Lower leg skin (tissue), 4 donors: ENCODE measurements around the gene NCAPD3. TPM values are rescaled to one million over a fixed set of nuclear protein-coding genes. Genes with fewer than 3 reads are reported as not detected.

Experiments
- DNase-seq, 2 donors: peaks; one replicate each; pipeline ENCODE4 v3.0.0-alpha.2; 2019; ENCODE audit warnings: low spot score in 2 of 2
- H3K4me3 ChIP-seq: fragments of 200-600 bp; sonication (generic); 2 replicates; pipeline ENCODE4 v1.5.1; 2017; ENCODE audit warnings: mild to moderate bottlenecking, low read depth; ENCODE audit not compliant: poor library complexity, severe bottlenecking
- POLR2A ChIP-seq, 2 donors: fragments of 450-650 bp; IDR thresholded peaks; one replicate each; pipeline ENCODE4 v1.6.1; 2016 to 2017; ENCODE audit warnings: antibody characterized with exemption in 2 of 2, mild to moderate bottlenecking in 1 of 2, moderate library complexity in 1 of 2
- WGBS, 2 donors: methylation state at CpG; one replicate each; pipeline ENCODE4 v1.1.5; 2018; 5-methylcytosine and 5-hydroxymethylcytosine counted together
- intact Hi-C: fragments of 100-400 bp; cut with DNase I; formaldehyde crosslinking; loops from one replicate; pipeline ENCODE4 v1.15.0; 2023; ENCODE audit warnings: low total_unique reads
- total RNA-seq, 4 donors: library from RNA; depleted of rRNA; stranded (reverse); fragments of >200 nt; gene quantifications; one replicate each; pipeline ENCODE4 v1.1.0, GENCODE V29; 2016
- TF ChIP-seq, protein P1 (sequence below), 3 donors: fragments of 450-650 bp; IDR thresholded peaks; one replicate each; pipeline ENCODE4 v1.5.1; 2016; ENCODE audit warnings: antibody characterized with exemption in 3 of 3, mild to moderate bottlenecking in 3 of 3, moderate library complexity in 2 of 3

Gene NCAPD3
- total RNA-seq, 4 donors from 2014 or later: 10.7 to 24.7 (median 20.3) TPM

DNA sequence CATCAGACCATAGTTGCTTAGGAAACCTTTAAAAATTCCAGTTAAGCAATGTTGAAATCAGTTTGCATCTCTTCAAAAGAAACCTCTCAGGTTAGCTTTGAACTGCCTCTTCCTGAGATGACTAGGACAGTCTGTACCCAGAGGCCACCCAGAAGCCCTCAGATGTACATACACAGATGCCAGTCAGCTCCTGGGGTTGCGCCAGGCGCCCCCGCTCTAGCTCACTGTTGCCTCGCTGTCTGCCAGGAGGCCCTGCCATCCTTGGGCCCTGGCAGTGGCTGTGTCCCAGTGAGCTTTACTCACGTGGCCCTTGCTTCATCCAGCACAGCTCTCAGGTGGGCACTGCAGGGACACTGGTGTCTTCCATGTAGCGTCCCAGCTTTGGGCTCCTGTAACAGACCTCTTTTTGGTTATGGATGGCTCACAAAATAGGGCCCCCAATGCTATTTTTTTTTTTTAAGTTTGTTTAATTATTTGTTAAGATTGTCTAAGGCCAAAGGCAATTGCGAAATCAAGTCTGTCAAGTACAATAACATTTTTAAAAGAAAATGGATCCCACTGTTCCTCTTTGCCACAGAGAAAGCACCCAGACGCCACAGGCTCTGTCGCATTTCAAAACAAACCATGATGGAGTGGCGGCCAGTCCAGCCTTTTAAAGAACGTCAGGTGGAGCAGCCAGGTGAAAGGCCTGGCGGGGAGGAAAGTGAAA, 73.4 kb downstream of the NCAPD3 start:
- TF ChIP-seq POLR2A (IDR thresholded peaks at IDR 0.05): no peak
- TF ChIP-seq, protein P1, sequence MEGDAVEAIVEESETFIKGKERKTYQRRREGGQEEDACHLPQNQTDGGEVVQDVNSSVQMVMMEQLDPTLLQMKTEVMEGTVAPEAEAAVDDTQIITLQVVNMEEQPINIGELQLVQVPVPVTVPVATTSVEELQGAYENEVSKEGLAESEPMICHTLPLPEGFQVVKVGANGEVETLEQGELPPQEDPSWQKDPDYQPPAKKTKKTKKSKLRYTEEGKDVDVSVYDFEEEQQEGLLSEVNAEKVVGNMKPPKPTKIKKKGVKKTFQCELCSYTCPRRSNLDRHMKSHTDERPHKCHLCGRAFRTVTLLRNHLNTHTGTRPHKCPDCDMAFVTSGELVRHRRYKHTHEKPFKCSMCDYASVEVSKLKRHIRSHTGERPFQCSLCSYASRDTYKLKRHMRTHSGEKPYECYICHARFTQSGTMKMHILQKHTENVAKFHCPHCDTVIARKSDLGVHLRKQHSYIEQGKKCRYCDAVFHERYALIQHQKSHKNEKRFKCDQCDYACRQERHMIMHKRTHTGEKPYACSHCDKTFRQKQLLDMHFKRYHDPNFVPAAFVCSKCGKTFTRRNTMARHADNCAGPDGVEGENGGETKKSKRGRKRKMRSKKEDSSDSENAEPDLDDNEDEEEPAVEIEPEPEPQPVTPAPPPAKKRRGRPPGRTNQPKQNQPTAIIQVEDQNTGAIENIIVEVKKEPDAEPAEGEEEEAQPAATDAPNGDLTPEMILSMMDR (IDR thresholded peaks at IDR 0.05): no peak
- no peak for DNase-seq
- H3K4me3 ChIP-seq: no peak overlapping the region
- intact Hi-C loops: no loop called here
- WGBS, 2 donors: 84% methylated on average over 12 of the region's 12 CpGs

- intact Hi-C loops: loop anchor here (10.0 kb wide), 1 partner anchor 225 kb away; no protein-coding TSS in a partner anchor
- TF ChIP-seq, protein P1 (IDR thresholded peaks at IDR 0.05): no peak
- TF ChIP-seq POLR2A (IDR thresholded peaks at IDR 0.05): no peak
- WGBS, 2 donors: 91 to 92% methylated on average over 16 of the region's 16 CpGs
- no peak for DNase-seq
- no peak overlapping the region for H3K4me3 ChIP-seq
Measured at GRCh38 chr11:134149371-134149770, 74.4 kb downstream of the NCAPD3 start.

- WGBS, 2 donors: 94 to 96% methylated on average over 3 of the region's 3 CpGs
- intact Hi-C loops: loop anchor here (10.0 kb wide), 1 partner anchor 222 kb away; no protein-coding TSS in a partner anchor
- no peak for DNase-seq
- H3K4me3 ChIP-seq: no peak overlapping the region
- TF ChIP-seq, protein P1 (IDR thresholded peaks at IDR 0.05): no peak
- TF ChIP-seq POLR2A (IDR thresholded peaks at IDR 0.05): no peak
Measured at GRCh38 chr11:134146598-134146997, 77.2 kb downstream of the NCAPD3 start.

- no peak overlapping the region for H3K4me3 ChIP-seq
- DNase-seq: no peak
- TF ChIP-seq, protein P1 (IDR thresholded peaks at IDR 0.05): no peak
- TF ChIP-seq POLR2A (IDR thresholded peaks at IDR 0.05): no peak
- intact Hi-C loops: loop anchor here (10.0 kb wide), 1 partner anchor 221 kb away; no protein-coding TSS in a partner anchor
- WGBS, 2 donors: 88 to 91% methylated on average over 8 of the region's 8 CpGs
Measured at GRCh38 chr11:134145715-134146114, 78.1 kb downstream of the NCAPD3 start.

- intact Hi-C loops: loop anchor here (5.0 to 10.0 kb wide), 2 partner anchors 92 to 220 kb away; no protein-coding TSS in a partner anchor
- TF ChIP-seq, protein P1 (IDR thresholded peaks at IDR 0.05): no peak
- H3K4me3 ChIP-seq: no peak overlapping the region
- WGBS, 2 donors: 71 to 82% methylated on average over 5 of the region's 5 CpGs
- no peak for DNase-seq
Measured at GRCh38 chr11:134144744-134145143, 79.0 kb downstream of the NCAPD3 start.
